H1 (cell line): ENCODE data around the gene DCTN1.

Experiments
- BRCA1 ChIP-seq: IDR thresholded peaks from 2 replicates; pipeline ENCODE4 v1.6.1; 2012; ENCODE audit warnings: low read depth, low read length, improper control_type of control experiment
- CTCF ChIP-seq, 3 experiments: IDR thresholded peaks; 1 replicate in 2 of 3; 2 replicates in 1 of 3; pipeline versions ENCODE4 v1.5.1 to v1.6.1; 2011; ENCODE audit warnings: low read length in 3 of 3, mild to moderate bottlenecking in 3 of 3, inconsistent platforms in 2 of 3, low read depth in 1 of 3, moderate library complexity in 1 of 3; ENCODE audit not compliant: insufficient read depth in 1 of 3; ENCODE audit errors: control extremely low read depth in 1 of 3
- EZH2 ChIP-seq: fragments of 200-600 bp; sonication (generic); IDR thresholded peaks from 2 replicates; pipeline ENCODE4 v1.7.1; 2012; ENCODE audit warnings: low read depth, mild to moderate bottlenecking, moderate library complexity, low read length, inconsistent platforms; ENCODE audit not compliant: severe bottlenecking
- GABPA ChIP-seq: IDR thresholded peaks from 2 replicates; pipeline ENCODE4 v1.6.1; 2011; ENCODE audit warnings: mild to moderate bottlenecking, low read length, moderate library complexity, borderline replicate concordance; ENCODE audit not compliant: insufficient read depth
- JUND ChIP-seq: IDR thresholded peaks from 2 replicates; pipeline ENCODE4 v1.6.1; 2011; ENCODE audit warnings: mild to moderate bottlenecking, improper control_type of control experiment, low read length
- POLR2A ChIP-seq, 2 experiments: IDR thresholded peaks; 1 replicate in 1 of 2; 2 replicates in 1 of 2; pipeline ENCODE4 v1.6.1; 2011; ENCODE audit warnings: low read depth in 2 of 2, low read length in 2 of 2, mild to moderate bottlenecking in 2 of 2; ENCODE audit errors: control extremely low read depth in 1 of 2
- POLR2AphosphoS5 ChIP-seq: IDR thresholded peaks from 2 replicates; pipeline ENCODE4 v1.6.1; 2011; ENCODE audit warnings: low read depth, low read length
- RFX5 ChIP-seq: IDR thresholded peaks from 2 replicates; pipeline ENCODE4 v1.6.1; 2011; ENCODE audit warnings: low read depth, low read length, improper control_type of control experiment, borderline replicate concordance
- SUZ12 ChIP-seq: fragments of 200-600 bp; sonication (generic); IDR thresholded peaks from 2 replicates; pipeline ENCODE4 v1.6.1; 2012; ENCODE audit warnings: mild to moderate bottlenecking, inconsistent platforms, low read length, moderate library complexity, mixed read lengths
- TEAD4 ChIP-seq: IDR thresholded peaks from 2 replicates; pipeline ENCODE4 v1.6.1; 2012; ENCODE audit warnings: low read depth, low read length, inconsistent platforms, mixed read lengths
- YY1 ChIP-seq: IDR thresholded peaks from 2 replicates; pipeline ENCODE4 v1.6.1; 2011; ENCODE audit warnings: low read depth, mild to moderate bottlenecking, low read length
- TF ChIP-seq, protein P1 (sequence below): IDR thresholded peaks from 2 replicates; pipeline ENCODE4 v1.6.1; 2012; ENCODE audit warnings: inconsistent platforms

GRCh38 chr2:74357627-74358026 lies 22.5 kb downstream of the DCTN1 start:
- TF ChIP-seq CTCF (IDR thresholded peaks at IDR 0.05; ENCODE audit: control extremely low read depth in 1 of 3, insufficient read depth in 1 of 3, low read depth in 1 of 3, low read length in 3 of 3) (no peak), GABPA (no peak), TEAD4 (no peak), BRCA1 (no peak), RFX5 (no peak), YY1 (no peak), SUZ12 (no peak), EZH2 (no peak), JUND (no peak), POLR2AphosphoS5 (no peak), POLR2A (IDR thresholded peaks at IDR 0.05; ENCODE audit: control extremely low read depth in 1 of 2, low read depth in 2 of 2, low read length in 2 of 2) (no peak)
- TF ChIP-seq, protein P1, sequence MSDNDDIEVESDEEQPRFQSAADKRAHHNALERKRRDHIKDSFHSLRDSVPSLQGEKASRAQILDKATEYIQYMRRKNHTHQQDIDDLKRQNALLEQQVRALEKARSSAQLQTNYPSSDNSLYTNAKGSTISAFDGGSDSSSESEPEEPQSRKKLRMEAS, result no peak
